Mesenchymal stem cell (in vitro differentiated cells and primary cell): ENCODE data around the gene EME1.

Experiments
- DNase-seq: peaks from one replicate; pipeline ENCODE4 v3.0.0-alpha.2; 2013
- H2AFZ ChIP-seq: one replicate; pipeline ENCODE4 v1.6.1; 2013; ENCODE audit warnings: low read depth, mild to moderate bottlenecking, control low read depth, inconsistent platforms, low read length, moderate library complexity
- H2AK5ac ChIP-seq: 2 replicates; pipeline ENCODE4 v1.6.1; 2013; ENCODE audit warnings: low read length, moderate library complexity, mild to moderate bottlenecking, inconsistent platforms; ENCODE audit not compliant: severe bottlenecking
- H2BK120ac ChIP-seq: one replicate; pipeline ENCODE4 v1.6.1; 2013; ENCODE audit warnings: low read depth, mild to moderate bottlenecking, inconsistent platforms, low read length, moderate library complexity
- H2BK12ac ChIP-seq, 2 experiments: one replicate each; pipeline ENCODE4 v1.6.1; 2013; ENCODE audit warnings: inconsistent platforms in 2 of 2, low read length in 2 of 2, mild to moderate bottlenecking in 2 of 2, moderate library complexity in 2 of 2, control low read depth in 1 of 2
- H2BK15ac ChIP-seq: one replicate; pipeline ENCODE4 v1.6.1; 2013; ENCODE audit warnings: mild to moderate bottlenecking, low read depth, inconsistent platforms; ENCODE audit not compliant: poor library complexity, severe bottlenecking
- H2BK5ac ChIP-seq: 2 replicates; pipeline ENCODE4 v1.6.1; 2013; ENCODE audit warnings: low read depth, mild to moderate bottlenecking, low read length, control low read depth, inconsistent platforms; ENCODE audit not compliant: poor library complexity, severe bottlenecking
- H3K14ac ChIP-seq, 2 experiments: one replicate each; pipeline ENCODE4 v1.6.1; 2013; ENCODE audit warnings: inconsistent platforms in 2 of 2, low read length in 2 of 2, control low read depth in 1 of 2, mild to moderate bottlenecking in 1 of 2, moderate library complexity in 1 of 2
- H3K18ac ChIP-seq, 2 experiments: one replicate each; pipeline ENCODE4 v1.6.1; 2013; ENCODE audit warnings: inconsistent platforms in 2 of 2, low read length in 2 of 2, control low read depth in 1 of 2, low read depth in 1 of 2, mild to moderate bottlenecking in 1 of 2
- H3K23ac ChIP-seq, 2 experiments: one replicate each; pipeline ENCODE4 v1.6.1; 2013; ENCODE audit warnings: inconsistent platforms in 2 of 2, low read length in 2 of 2, mild to moderate bottlenecking in 2 of 2, moderate library complexity in 2 of 2, control low read depth in 1 of 2
- H3K27ac ChIP-seq: 2 replicates; pipeline ENCODE4 v1.5.1; 2013; ENCODE audit warnings: mild to moderate bottlenecking, moderate library complexity, low read length, control low read depth, inconsistent platforms; ENCODE audit not compliant: poor library complexity, severe bottlenecking
- H3K27me3 ChIP-seq, 2 experiments: 2 replicates each; pipeline versions ENCODE4 v1.6.1 to v1.7.0; 2013; ENCODE audit warnings: low read length in 2 of 2, mild to moderate bottlenecking in 2 of 2, moderate library complexity in 2 of 2, control low read depth in 1 of 2, inconsistent platforms in 1 of 2; ENCODE audit not compliant: control insufficient read depth in 1 of 2, insufficient read depth in 1 of 2
- H3K36me3 ChIP-seq, 2 experiments: 2 replicates each; pipeline versions ENCODE4 v1.6.1 to v1.7.0; 2013; ENCODE audit warnings: low read length in 2 of 2, control low read depth in 1 of 2, inconsistent platforms in 1 of 2, low read depth in 1 of 2, mild to moderate bottlenecking in 1 of 2; ENCODE audit not compliant: insufficient read depth in 2 of 2, control insufficient read depth in 1 of 2
- H3K4ac ChIP-seq, 2 experiments: one replicate each; pipeline ENCODE4 v1.6.1; 2013; ENCODE audit warnings: inconsistent platforms in 2 of 2, low read length in 2 of 2, mild to moderate bottlenecking in 2 of 2, moderate library complexity in 2 of 2, control low read depth in 1 of 2, low read depth in 1 of 2
- H3K4me1 ChIP-seq: 2 replicates; pipeline ENCODE4 v1.6.1; 2013; ENCODE audit warnings: low read depth, low read length, control low read depth; ENCODE audit not compliant: control insufficient read depth, insufficient read depth
- H3K4me2 ChIP-seq: 2 replicates; pipeline ENCODE4 v1.6.1; 2013; ENCODE audit warnings: low read length, mild to moderate bottlenecking, inconsistent platforms; ENCODE audit not compliant: poor library complexity, severe bottlenecking
- H3K4me3 ChIP-seq, 2 experiments: 2 replicates each; pipeline versions ENCODE4 v1.5.1 to v1.7.0; 2013; ENCODE audit warnings: low read length in 2 of 2, mild to moderate bottlenecking in 2 of 2, control low read depth in 1 of 2, low read depth in 1 of 2; ENCODE audit not compliant: insufficient read depth in 1 of 2
- H3K79me1 ChIP-seq: replicated peaks from 2 replicates; pipeline ENCODE4 v1.6.1; 2013; ENCODE audit warnings: mild to moderate bottlenecking, control low read depth, low read length, inconsistent platforms; ENCODE audit not compliant: poor library complexity, severe bottlenecking
- H3K9ac ChIP-seq: 2 replicates; pipeline ENCODE4 v1.7.0; 2013; ENCODE audit warnings: mild to moderate bottlenecking, low read length, moderate library complexity
- H3K9me3 ChIP-seq: 2 replicates; pipeline ENCODE4 v1.7.0; 2013; ENCODE audit warnings: mild to moderate bottlenecking, low read length; ENCODE audit not compliant: control insufficient read depth
- H4K8ac ChIP-seq: one replicate; pipeline ENCODE4 v1.6.1; 2013; ENCODE audit warnings: inconsistent platforms, mild to moderate bottlenecking, low read length, moderate library complexity
- H4K91ac ChIP-seq: one replicate; pipeline ENCODE4 v1.6.1; 2013; ENCODE audit warnings: mild to moderate bottlenecking, low read length, inconsistent platforms
- WGBS: methylation state at CpG from one replicate; pipeline ENCODE4 v1.1.7; 2013; ENCODE audit warnings: mixed read lengths; 5-methylcytosine and 5-hydroxymethylcytosine counted together

EME1 gene

DNA sequence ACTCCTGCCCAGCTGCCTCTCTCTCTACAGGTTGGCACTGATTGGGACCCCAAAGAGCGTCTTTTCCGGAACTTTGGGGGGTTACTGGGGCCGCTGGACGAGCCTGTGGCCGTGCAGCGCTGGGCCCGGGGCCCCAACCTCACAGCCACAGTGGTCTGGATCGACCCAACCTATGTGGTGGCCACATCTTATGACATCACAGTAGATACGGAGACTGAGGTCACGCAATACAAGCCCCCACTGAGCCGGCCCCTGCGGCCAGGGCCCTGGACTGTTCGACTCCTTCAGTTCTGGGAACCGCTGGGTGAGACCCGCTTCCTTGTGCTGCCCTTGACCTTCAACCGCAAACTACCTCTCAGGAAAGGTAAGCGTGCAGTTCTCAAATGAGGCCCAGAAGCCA, 14.9 kb upstream of the EME1 start:
- 97% methylated on average over 17 of the region's 17 CpGs for WGBS
- DNase-seq: no peak
- no peak overlapping the region for H3K27ac ChIP-seq

DNA sequence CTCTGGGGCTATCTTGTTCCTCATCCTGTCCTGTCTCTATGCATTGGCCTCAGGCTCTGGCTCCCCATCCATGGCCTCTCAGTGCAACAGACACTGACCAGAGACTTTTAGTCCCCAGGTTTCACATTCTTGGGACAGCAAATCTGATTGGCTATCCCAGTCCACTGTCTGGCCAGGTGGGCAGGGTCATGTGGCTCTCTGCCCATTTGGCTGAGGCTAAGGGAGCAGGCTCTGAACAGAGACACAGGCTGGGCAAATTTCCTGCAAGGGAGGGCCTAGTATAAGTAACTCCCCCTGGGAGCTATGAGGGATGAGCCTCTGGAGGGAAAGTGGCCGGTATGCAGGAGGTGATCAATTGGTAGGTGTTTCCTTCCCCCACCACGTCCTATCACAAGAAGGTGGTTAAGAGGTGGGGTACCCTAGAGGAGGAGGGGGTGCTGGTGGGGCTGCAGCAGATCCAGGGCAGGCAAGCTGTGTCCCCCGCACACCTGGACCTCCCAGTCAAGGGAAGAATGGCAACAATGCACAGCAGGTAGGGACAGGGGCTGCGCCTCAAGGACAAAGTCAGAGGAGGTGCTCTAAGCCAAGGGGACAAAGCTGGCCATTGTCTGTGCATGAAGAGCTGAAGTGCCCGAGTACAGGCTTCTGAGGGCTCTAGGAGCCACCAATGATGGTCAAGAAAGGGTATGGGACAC, 13.9 kb upstream of the EME1 start:
- Histone ChIP-seq H3K4me1 (peaks cover 21% of the 10 kb centered on the region), H3K14ac (no peak overlapping the region), H3K23ac (no peak overlapping the region), H2AFZ (no peak overlapping the region), H3K36me3 (peaks cover 66 to 70% of the 10 kb centered on the region in 2 experiments), H3K18ac (no peak overlapping the region), H3K4ac (no peak overlapping the region), H2BK12ac (no peak overlapping the region), H2BK5ac (no peak overlapping the region), H3K4me3 (no peak overlapping the region), H3K79me1 (peaks cover 28% of the 10 kb centered on the region), H2AK5ac (no peak overlapping the region), H3K4me2 (no peak overlapping the region), H2BK120ac (no peak overlapping the region), H3K9me3 (no peaks in the 10 kb centered on the region), H3K27me3 (no peaks in the 10 kb centered on the region), H2BK15ac (no peak overlapping the region), H3K27ac (no peak overlapping the region), H4K91ac (no peak overlapping the region), H3K9ac (no peak overlapping the region), H4K8ac (no peak overlapping the region)
- DNase-seq: no peak
- WGBS: 98% methylated on average over 5 of the region's 5 CpGs

More for the DNA sequence above, 14.9 kb upstream of the EME1 start:
- Histone ChIP-seq H3K9me3 (no peaks in the 10 kb centered on the region), H3K4me3 (no peak overlapping the region), H4K8ac (no peak overlapping the region), H3K79me1 (peaks cover 35% of the 10 kb centered on the region), H3K27me3 (no peaks in the 10 kb centered on the region), H4K91ac (no peak overlapping the region), H3K9ac (no peak overlapping the region), H2BK15ac (no peak overlapping the region), H3K18ac (no peak overlapping the region), H3K23ac (no peak overlapping the region), H3K36me3 (peaks cover 75 to 80% of the 10 kb centered on the region in 2 experiments), H2AK5ac (no peak overlapping the region), H2AFZ (no peak overlapping the region), H2BK5ac (no peak overlapping the region), H2BK120ac (no peak overlapping the region), H3K4me1 (peaks cover 13% of the 10 kb centered on the region), H3K4ac (no peak overlapping the region), H3K14ac (no peak overlapping the region), H2BK12ac (no peak overlapping the region), H3K4me2 (no peak overlapping the region)

DNA sequence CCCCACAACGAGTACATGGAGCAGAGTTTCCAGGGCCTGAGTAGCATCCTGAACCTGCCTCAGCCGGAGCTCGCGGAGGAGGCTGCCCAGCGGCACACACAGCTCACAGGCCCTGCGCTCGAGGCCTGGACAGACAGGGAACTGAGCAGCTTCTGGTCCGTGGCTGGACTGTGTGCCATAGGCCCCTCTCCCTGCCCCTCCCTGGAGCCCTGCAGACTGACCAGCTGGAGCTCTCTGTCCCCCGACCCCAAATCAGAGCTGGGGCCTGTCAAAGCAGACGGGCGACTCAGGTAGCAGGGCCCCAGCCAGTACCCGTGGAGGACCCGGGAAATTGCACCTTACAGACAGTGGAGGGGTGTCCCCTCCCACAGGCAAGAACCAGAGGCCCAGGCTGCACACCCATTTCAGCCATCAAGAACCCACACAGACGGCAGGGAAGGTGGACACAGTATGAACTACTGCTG, 13.0 kb upstream of the EME1 start:
- H3K14ac ChIP-seq: no peak overlapping the region
- H3K4ac ChIP-seq: no peak overlapping the region
- no peak overlapping the region for H4K8ac ChIP-seq
- no peak overlapping the region for H2AFZ ChIP-seq
- H4K91ac ChIP-seq: no peak overlapping the region
- H3K79me1 ChIP-seq: peaks cover 20% of the 10 kb centered on the region
- H2BK15ac ChIP-seq: no peak overlapping the region
- no peak overlapping the region for H2BK12ac ChIP-seq
- DNase-seq: no peak
- no peak overlapping the region for H3K4me2 ChIP-seq
- no peak overlapping the region for H2BK5ac ChIP-seq
- H3K36me3 ChIP-seq: peaks cover 61 to 62% of the 10 kb centered on the region in 2 experiments
- H3K23ac ChIP-seq: no peak overlapping the region
- no peaks in the 10 kb centered on the region for H3K9me3 ChIP-seq
- 94% methylated on average over 13 of the region's 14 CpGs for WGBS
- no peak overlapping the region for H3K4me3 ChIP-seq
- no peak overlapping the region for H3K27ac ChIP-seq
- no peak overlapping the region for H3K9ac ChIP-seq
- H2AK5ac ChIP-seq: no peak overlapping the region
- H2BK120ac ChIP-seq: no peak overlapping the region
- H3K27me3 ChIP-seq: no peaks in the 10 kb centered on the region
- H3K4me1 ChIP-seq: peaks cover 30% of the 10 kb centered on the region
- no peak overlapping the region for H3K18ac ChIP-seq

DNA sequence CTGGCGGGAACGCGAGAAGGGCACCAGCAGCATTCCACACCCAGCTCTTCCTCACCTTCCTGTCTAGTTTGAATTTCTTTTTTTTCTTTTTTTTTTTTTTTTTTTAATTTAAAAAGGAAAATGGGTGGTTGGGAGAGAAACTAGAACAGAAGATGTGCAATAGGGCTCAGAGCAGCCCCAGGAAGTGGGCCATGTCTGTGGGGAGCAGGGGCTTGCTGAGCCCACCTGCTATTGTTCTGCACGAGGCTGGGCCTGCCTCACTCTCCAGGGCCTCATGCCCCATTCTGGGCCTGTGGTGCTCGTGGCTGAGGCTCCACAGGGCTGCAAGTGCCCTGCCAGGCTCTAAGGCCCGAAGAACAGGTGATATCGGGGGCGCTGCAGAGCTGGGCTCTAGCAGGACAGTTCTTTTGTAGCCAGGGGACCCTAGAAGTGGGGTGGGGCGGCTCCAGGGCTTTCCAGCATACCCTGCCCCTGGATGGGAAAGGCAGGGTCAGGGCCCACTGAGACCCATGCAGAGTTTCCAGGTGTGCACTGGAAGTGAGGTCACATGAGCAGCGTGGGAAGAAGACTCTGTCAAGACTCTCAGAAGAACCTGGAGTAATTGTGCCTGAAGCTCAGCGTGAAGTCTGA, 12.4 kb upstream of the EME1 start:
- DNase-seq: no peak
- H3K36me3 ChIP-seq: peaks cover 61 to 62% of the 10 kb centered on the region in 2 experiments
- no peak overlapping the region for H2AFZ ChIP-seq
- WGBS: 93% methylated on average over 8 of the region's 11 CpGs
- no peak overlapping the region for H4K8ac ChIP-seq
- H3K14ac ChIP-seq: no peak overlapping the region
- no peaks in the 10 kb centered on the region for H3K9me3 ChIP-seq
- H2BK15ac ChIP-seq: no peak overlapping the region
- no peak overlapping the region for H2BK12ac ChIP-seq
- no peak overlapping the region for H3K18ac ChIP-seq
- H3K23ac ChIP-seq: no peak overlapping the region
- no peak overlapping the region for H3K4ac ChIP-seq
- no peak overlapping the region for H2AK5ac ChIP-seq
- peaks cover 36% of the 10 kb centered on the region for H3K4me1 ChIP-seq
- H3K4me2 ChIP-seq: no peak overlapping the region
- H3K79me1 ChIP-seq: peaks cover 16% of the 10 kb centered on the region
- no peak overlapping the region for H2BK5ac ChIP-seq
- H3K27ac ChIP-seq: no peak overlapping the region
- no peak overlapping the region for H3K4me3 ChIP-seq
- H3K9ac ChIP-seq: no peak overlapping the region
- no peak overlapping the region for H4K91ac ChIP-seq
- H3K27me3 ChIP-seq: no peaks in the 10 kb centered on the region
- H2BK120ac ChIP-seq: no peak overlapping the region
